KMS-11 (cell line): ENCODE data around the gene B3GNT9.
A peak's percentile ranks its signal among the peaks of the same experiment; 100 is the strongest.

Source experiments
- H2AFZ ChIP-seq: fragments of 200-600 bp; sonication (generic); 2 replicates; pipeline ENCODE4 v1.6.1; 2016; ENCODE audit warnings: antibody characterized with exemption, mixed run types, low read depth
- H3K27ac ChIP-seq: fragments of 200-600 bp; sonication (generic); 2 replicates; pipeline ENCODE4 v1.6.1; 2016; ENCODE audit warnings: mild to moderate bottlenecking, mixed run types
- H3K27me3 ChIP-seq: fragments of 200-600 bp; sonication (generic); 2 replicates; pipeline ENCODE4 v1.6.1; 2017; ENCODE audit warnings: mild to moderate bottlenecking, low read depth, mixed run types, moderate library complexity; ENCODE audit not compliant: insufficient read depth
- H3K36me3 ChIP-seq: fragments of 200-600 bp; sonication (generic); 2 replicates; pipeline ENCODE4 v1.6.1; 2017; ENCODE audit warnings: mild to moderate bottlenecking, mixed run types; ENCODE audit not compliant: insufficient read depth
- H3K4me1 ChIP-seq: fragments of 200-600 bp; sonication (generic); 2 replicates; pipeline ENCODE4 v1.6.1; 2016; ENCODE audit warnings: mild to moderate bottlenecking, low read depth, mixed run types; ENCODE audit not compliant: poor library complexity, severe bottlenecking
- H3K4me2 ChIP-seq: fragments of 200-600 bp; sonication (generic); 2 replicates; pipeline ENCODE4 v1.7.0; 2016; ENCODE audit warnings: mild to moderate bottlenecking, mixed run types
- H3K4me3 ChIP-seq: fragments of 200-600 bp; sonication (generic); IDR thresholded peaks from 2 replicates; pipeline ENCODE4 v1.6.1; 2017; ENCODE audit warnings: low read depth, low read length, mixed read lengths; ENCODE audit not compliant: insufficient read depth
- H3K79me2 ChIP-seq: fragments of 200-600 bp; sonication (generic); 2 replicates; pipeline ENCODE4 v1.6.1; 2016; ENCODE audit warnings: low read depth, mixed run types; ENCODE audit not compliant: insufficient read depth
- H3K9ac ChIP-seq: fragments of 200-600 bp; sonication (generic); 2 replicates; pipeline ENCODE4 v1.6.1; 2016; ENCODE audit warnings: mild to moderate bottlenecking, mixed run types
- H4K20me1 ChIP-seq: fragments of 200-600 bp; sonication (generic); 2 replicates; pipeline ENCODE4 v1.6.1; 2016; ENCODE audit warnings: mild to moderate bottlenecking, mixed run types; ENCODE audit not compliant: insufficient read depth
- CTCF ChIP-seq: fragments of 200-600 bp; sonication (generic); conservative IDR thresholded peaks from 2 replicates; pipeline ENCODE4 v1.6.1; 2017; ENCODE audit warnings: low read depth, mild to moderate bottlenecking, antibody characterized with exemption, low read length, moderate library complexity, mixed read lengths

The B3GNT9 gene

DNA sequence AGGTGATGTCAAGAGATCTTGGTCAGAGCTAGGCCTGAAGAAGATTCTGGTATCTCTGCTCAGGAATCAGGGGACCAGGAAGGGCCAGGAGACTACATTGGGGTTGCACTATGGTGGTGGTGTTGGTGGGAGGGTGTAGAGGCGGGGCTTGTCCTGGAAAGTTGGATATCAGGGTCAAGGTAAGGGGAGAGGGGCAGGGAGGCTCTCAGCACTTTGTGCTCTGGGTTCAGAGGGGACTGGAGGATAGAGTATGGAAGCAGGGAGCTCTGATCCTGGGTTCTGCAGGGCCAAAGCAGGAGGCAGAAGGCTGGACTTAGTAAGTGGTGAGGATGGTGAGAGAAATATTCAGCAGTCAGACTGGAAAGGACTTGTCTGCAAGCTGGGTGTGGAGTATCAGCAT is 22.5 kb upstream of the B3GNT9 start:
- H3K79me2 ChIP-seq: no peaks in the 10 kb centered on the region
- H2AFZ ChIP-seq: peak overlapping the region; percentile 86
- H3K4me3 ChIP-seq: no peak overlapping the region
- H4K20me1 ChIP-seq: no peaks in the 10 kb centered on the region
- H3K27ac ChIP-seq: no peak overlapping the region
- TF ChIP-seq CTCF: no peak
- H3K4me2 ChIP-seq: peak overlapping the region; percentile 62
- H3K27me3 ChIP-seq: no peaks in the 10 kb centered on the region
- H3K9ac ChIP-seq: no peak overlapping the region; the same call in 1 of the 2 replicates
- peaks cover 71% of the 10 kb centered on the region for H3K4me1 ChIP-seq
- H3K36me3 ChIP-seq: no peaks in the 10 kb centered on the region

- Histone ChIP-seq H3K9ac (peak overlapping the region; percentile 67), H4K20me1 (no peaks in the 10 kb centered on the region), H3K4me2 (peak overlapping the region; percentile 81), H3K4me3 (no peak overlapping the region), H3K4me1 (peaks cover 83% of the 10 kb centered on the region), H3K36me3 (no peaks in the 10 kb centered on the region), H2AFZ (peak overlapping the region; percentile 24; the same call in 1 of the 2 replicates), H3K27me3 (no peaks in the 10 kb centered on the region), H3K27ac (peak overlapping the region; percentile 78), H3K79me2 (no peaks in the 10 kb centered on the region)
- no peak for TF ChIP-seq CTCF
Observed at GRCh38 chr16:67170949-67171649, 20.3 kb upstream of the B3GNT9 start.

GRCh38 chr16:67170168-67170948 is 19.6 kb upstream of the B3GNT9 start, which contains the start of gene NOL3:
Gene NOL3, plus strand, starts transcription at chr16:67170538.
- Histone ChIP-seq H3K9ac (peak within 1 kb of the TSS; percentile 67), H3K79me2 (no peaks in the 10 kb centered on the region), H2AFZ (peak within 1 kb of the TSS; percentile 84), H4K20me1 (no peaks in the 10 kb centered on the region), H3K27me3 (no peaks in the 10 kb centered on the region), H3K4me2 (peak within 1 kb of the TSS; percentile 91), H3K36me3 (no peaks in the 10 kb centered on the region), H3K4me3 (no peak within 1 kb of the TSS), H3K4me1 (peaks cover 81% of the 10 kb centered on the region), H3K27ac (peak within 1 kb of the TSS; percentile 78)
- TF ChIP-seq CTCF: no peak

DNA sequence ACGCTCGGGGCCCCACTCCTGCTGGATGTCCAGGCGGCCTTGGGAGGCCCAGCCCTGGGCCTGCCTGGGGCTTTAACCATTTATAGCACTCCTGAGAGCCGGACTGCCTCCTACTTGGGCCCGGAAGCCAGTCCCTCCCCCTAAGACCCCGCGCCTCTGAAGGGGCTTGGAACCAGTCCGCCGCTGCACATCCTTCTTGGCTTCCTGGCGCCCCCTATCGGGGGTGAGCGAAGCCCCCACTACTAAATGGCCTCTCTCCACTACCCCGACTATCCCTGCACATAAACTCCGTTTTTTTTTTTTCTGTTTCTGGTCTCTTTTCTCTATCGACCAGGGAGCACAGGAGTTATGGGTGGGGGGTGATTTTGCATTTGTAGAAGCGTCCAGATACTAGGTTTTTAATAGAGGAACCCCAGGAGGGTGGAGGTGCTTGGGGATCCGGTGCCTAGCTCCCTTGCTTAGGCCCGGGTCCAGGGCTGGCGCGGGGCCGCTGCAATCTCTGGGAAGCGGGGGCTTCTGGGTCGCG is 18.9 kb upstream of the B3GNT9 start:
- peak; percentile 67 for TF ChIP-seq CTCF
- peaks cover 81% of the 10 kb centered on the region for H3K4me1 ChIP-seq
- peak overlapping the region; percentile 84 for H2AFZ ChIP-seq
- no peak overlapping the region for H3K4me3 ChIP-seq
- H3K4me2 ChIP-seq: peak overlapping the region; percentile 91
- H3K27ac ChIP-seq: peak overlapping the region; percentile 78
- H3K9ac ChIP-seq: peak overlapping the region; percentile 67
- no peaks in the 10 kb centered on the region for H3K36me3 ChIP-seq
- no peaks in the 10 kb centered on the region for H3K79me2 ChIP-seq
- no peaks in the 10 kb centered on the region for H3K27me3 ChIP-seq
- no peaks in the 10 kb centered on the region for H4K20me1 ChIP-seq
